Measurements from ENCODE around the gene PPHLN1.

- TF ChIP-seq EZH2 (IDR thresholded peaks at IDR 0.05; ENCODE audit: borderline replicate concordance, insufficient read depth, low read depth, low read length, poor library complexity, severe bottlenecking) (no peak), CTCF (IDR thresholded peaks at IDR 0.05) (no peak)
Observed at GRCh38 chr12:42362647-42363260, 36.8 kb downstream of the PPHLN1 start.

Data from B cell (primary cell).